ENCODE results near the gene SNAPC2.

GRCh38 chr19:7927605-7928333 lies 7.6 kb downstream of the SNAPC2 start:
- TF ChIP-seq CTCF (IDR thresholded peaks at IDR 0.05), result no peak
- no peak for TF ChIP-seq EZH2 (IDR thresholded peaks at IDR 0.05; ENCODE audit: borderline replicate concordance, insufficient read depth, low read depth, low read length, poor library complexity, severe bottlenecking)
